HG02840 (cell line): ENCODE data around the gene HRH1.

Experiments
- ATAC-seq: cut with Tn5 transposase; IDR thresholded peaks from one replicate; pipeline ENCODE4 v1.9.1; 2021; ENCODE audit warnings: mild to moderate bottlenecking, moderate library complexity, moderate number of reproducible peaks; ENCODE audit not compliant: unreplicated experiment, low FRiP score

Gene HRH1

GRCh38 chr3:11305509-11305908 lies 151.2 kb downstream of the HRH1 start:
- no peak for ATAC-seq

DNA sequence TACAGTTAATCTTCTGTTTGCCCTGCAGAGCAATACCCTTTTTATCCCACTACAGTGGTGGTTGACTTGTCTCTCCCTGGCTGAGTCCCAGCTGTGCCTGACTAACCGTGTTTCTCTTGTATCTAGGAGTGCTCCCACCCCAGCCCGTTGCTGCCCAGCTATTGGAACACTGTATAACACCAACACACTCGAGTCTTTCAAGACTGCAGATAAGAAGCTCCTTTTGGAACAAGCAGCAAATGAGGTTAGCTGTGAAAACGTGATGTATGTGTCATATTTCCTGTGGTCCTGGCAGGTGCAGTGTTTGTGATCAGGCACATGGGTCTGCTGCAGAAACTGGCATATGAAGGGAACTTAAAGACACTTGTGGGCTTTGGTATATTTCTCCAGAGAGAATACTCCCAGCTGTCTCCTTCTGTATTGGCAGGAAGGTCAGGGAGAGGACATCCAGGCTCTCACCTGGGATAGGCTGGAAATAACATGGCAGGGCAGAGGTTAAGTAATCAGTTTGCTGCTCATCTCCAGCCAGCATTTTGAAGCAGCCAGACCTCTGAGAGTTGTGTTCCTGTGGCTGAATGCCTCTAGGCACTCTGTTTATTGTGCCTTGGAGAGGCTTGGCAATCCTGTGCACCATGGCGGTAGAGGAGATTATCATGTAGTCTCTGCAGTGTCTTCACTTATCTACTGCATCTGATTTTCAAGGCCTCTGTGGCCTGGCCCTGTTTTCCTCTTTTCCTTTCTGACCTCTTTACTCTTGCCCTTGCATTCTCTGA lies 152.7 kb downstream of the HRH1 start:
- no peak for ATAC-seq

DNA sequence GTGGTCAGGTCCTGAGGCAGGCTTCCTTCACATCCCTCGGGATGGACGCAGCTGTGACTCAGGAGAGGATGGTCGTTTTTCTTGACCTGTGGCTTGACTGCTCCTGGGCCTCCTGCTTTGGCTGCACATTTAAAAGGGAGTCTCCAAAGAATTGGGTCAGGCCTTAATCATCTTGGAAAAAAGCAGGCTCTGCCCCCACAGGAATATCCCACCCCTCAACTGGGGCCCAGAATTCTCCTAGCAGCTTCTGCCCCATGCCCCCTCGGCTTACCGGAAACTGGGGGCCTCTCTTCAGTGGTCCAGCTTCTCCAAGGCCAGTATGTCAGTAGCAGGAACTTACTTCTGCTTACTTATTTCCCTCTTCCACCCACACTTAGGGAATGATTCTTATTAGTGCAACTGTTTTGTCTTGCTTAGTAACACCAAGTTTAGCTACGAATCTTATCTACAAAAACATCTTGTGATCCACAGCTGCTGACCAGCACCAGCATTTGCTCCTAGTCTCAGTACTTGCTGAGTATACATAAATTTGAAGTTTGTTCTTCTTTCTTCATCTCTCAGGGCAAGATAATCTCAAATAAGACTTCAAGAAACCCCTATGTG lies 153.6 kb downstream of the HRH1 start:
- ATAC-seq: no peak

DNA sequence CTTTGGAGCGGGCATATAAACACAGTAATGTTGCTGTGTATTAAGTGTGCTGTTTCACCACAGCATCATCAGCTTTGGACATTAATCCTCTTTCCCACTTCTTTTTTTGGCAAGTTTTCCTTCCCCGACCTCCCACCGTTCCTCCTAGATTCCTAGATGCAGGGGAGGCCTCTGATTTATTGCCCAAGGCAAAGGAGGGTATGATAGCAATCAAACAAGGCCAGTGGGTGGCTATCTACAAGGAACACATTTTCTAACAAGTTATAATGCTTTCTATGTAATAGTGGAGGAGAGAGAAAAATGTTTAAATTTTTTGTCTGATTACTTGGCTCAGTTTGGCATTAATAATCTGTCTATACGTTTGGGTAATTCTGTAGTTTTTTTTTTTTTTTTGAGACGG lies 156.0 kb downstream of the HRH1 start:
- no peak for ATAC-seq

- no peak for ATAC-seq
These were observed 157.9 kb downstream of the HRH1 start for GRCh38 chr3:11312166-11312565.
